Measurements from ENCODE around the gene TXNL4B. TPM values are rescaled to one million over a fixed set of nuclear protein-coding genes. Genes with fewer than 3 reads are reported as not detected.

Gene TXNL4B
- 24.2 and 29.4 TPM in 2 replicates for total RNA-seq (2014; rRNA removed; shearing (Covaris generic))

DNA sequence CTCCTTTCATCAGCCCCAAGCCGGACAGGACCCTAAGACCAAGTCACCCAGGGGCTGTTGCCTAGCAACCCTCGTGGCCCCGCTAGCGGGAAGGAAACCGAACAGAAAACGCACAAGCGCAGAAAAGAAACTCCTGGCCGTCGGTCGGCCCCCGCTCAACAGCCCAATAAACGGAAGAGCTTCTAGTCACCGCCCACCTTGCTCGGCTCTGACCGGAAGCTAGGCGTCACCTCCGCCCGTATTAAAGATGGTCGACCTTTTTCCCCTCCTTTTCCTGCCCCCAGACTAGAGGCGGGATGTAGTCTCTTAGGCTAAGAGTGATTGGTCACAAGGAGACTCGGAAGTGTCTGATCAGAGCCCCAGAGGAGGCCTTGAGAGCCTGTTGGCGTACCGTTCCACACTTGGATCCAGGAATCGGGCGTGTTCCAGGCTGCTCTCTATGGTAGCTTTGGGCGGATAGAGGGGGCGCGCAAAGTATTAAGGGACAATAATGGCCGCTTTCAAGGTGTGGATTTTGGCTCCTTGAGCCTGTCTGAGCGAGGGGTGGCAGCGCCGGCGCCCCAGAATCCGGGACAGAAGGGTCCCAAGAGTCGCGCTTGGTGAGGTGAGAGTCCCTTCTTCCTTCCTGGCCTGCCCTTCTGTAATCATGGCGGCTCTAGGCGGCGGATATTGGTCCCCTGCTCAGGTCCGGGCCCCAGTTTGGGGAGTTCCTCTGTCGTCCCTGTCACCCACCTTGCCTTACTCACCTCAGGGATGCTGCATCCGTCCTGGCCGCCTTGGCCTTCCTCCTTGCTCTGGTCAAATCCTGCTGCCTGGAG lies at the start of gene TXNL4B, which contains the start of gene DHX38:
Gene TXNL4B, minus strand, starts transcription at position 173 of the 818 bp plus-strand sequence. CDS start 2,871 bp downstream, outside the sequence.
Gene DHX38, plus strand, starts transcription at position 400 of the 818 bp plus-strand sequence. CDS start 2,311 bp downstream, outside the sequence.
- peak; percentile 97 for DNase-seq (ENCODE audit: low read depth)

DNA sequence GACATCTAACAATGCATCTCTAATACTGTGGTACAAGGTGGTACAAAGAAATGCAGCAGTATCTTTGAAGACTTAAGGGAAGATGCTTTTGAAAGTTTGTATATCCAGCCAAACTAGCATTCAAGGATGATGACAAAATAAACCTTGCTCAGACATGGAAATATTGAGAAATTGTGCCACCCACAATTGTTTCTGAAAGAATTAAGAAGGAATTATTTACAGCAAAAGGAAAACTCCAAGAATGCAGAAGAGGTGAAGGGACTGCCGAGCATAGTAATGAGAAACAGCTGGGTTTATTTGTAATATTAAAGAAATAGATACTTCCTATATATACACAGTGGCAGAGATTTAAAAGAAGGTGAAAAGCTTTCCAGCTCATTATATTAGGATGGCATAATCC lies 49.1 kb upstream of the TXNL4B start:
- no peak for DNase-seq (ENCODE audit: low read depth)

DNA sequence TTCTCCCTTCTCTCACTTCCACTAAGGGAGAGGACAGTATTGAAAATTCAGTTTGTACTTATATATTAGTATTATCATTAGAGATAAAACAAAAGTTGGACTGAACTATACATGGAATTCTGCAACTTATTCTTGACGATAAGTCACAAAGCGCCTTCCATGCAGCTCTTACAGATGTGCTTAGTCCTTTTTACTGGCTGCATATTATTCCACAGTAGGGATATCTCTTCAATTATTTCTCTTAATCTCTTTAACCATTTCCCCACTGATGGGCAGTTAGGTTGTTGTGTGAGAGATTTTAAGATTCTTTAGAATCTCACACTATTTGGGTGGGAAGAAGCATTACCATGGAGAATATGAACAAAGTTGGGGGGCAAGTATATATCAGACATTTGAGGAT lies 46.5 kb upstream of the TXNL4B start:
- no peak for DNase-seq (ENCODE audit: low read depth)

DNA sequence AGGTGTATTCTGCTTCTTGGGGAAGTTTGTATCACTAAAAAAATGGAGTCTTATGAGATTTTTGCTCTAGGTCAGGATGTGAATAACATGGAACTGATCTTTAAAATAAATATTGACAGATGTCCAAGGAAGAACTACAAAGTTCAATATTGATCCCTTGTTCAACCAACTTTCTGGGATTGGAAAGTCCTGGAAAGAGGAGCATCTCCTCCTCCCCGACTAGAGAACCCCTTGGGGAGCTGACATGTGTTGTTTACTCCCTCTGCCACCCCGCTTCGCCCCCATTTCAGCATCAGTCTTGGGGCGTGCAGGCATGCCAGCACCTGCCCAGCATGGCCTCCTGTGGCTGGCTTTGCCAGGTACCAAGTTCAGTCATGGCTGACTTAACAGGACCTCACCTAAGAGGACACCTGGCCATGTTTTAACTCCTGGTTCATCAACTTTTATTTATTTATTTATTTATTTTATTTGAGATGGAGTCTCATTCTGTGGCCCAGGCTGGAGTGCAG lies 44.7 kb upstream of the TXNL4B start:
- no peak for DNase-seq (ENCODE audit: low read depth)

DNA sequence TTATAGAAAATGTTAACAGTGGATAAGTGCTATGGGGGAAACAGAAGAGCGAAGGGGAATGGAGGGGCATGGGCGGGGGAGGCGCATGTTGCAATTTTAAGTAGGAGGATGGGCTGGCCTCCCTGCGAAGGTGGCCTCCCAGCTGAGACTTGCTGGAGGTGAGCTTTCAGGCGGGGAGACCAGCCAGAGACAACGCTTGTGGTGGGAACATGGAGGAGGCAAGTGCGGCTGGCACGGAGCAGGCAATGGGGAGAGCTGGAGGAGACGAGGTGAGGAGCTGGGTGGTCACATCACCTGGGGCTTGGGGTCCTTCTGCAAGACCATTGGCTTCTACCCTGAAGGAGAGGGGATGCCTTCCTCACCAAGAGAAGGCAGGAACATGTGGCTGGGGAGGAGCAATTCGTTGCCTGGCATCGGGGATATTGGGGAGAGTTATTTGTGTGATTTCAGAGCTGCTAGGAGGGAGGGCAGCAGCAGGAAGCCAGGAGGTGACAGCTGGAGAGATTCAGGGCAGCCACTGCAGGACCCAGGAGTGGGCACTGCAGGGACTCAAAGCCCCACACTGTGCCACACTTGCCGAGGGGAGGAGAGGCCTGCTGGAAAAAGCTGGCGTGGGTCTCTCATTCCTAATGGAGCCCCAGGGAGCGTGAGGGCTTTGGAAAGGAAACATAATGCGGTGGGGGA lies 44.1 kb upstream of the TXNL4B start:
- no peak for DNase-seq (ENCODE audit: low read depth)

DNA sequence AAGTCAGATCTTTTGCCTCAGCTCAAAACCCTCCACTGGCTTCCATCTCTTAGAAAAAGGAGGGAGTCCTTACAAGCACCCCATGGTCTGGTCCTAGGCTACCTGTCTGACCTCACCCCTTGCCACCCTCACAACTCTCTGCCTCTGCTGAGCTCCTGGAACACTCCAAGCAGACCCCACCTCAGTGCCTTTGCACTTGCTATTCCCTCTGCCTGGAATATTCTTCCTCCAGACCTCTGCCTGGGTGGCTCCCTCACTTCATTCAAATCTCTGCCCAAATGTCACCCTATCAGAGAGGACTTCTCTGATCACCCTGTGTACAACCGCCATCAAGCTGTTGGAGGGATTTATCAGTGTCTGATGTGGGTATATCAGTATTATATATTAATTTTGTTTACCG lies 41.1 kb upstream of the TXNL4B start:
- DNase-seq (ENCODE audit: low read depth) = no peak

DNA sequence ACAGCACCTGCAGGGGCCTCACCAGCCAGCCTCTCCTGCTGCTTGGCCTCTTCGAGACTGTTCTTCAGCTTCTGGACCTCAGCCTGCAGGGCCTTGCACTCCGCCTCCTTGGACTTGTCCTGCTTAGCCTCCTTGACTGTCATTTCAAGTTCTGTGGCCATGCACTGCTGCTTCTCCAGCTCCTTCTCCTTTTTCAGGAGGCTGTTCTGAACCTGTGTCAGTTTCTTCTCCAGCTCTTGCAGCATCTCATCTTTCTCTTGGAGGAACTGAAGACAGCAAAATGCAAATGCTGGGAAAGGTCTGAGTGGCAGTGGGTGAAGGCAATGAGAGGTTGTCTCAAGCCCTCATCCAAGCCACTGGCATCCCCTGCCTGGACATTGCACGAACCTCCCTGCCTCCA lies 39.3 kb upstream of the TXNL4B start:
- no peak for DNase-seq (ENCODE audit: low read depth)

DNA sequence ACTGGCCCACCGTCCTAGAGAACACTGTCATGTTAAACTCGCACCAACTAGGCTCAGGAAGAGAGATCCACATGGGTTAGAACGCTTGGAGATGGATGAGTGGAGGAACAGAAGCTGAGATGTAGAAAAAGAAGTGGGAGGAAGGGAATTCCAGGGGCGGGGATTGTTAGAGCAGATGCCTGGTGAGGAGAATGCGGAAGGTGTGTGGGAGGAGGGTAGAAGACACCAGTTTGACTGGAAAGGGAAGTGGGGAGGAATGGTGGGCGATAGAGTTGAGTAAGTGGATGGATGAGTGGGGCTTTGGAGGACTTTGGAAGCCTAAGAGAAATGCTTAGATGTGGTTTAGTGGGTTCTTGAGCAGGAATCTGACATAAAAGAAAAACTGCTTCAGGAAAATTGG lies 37.6 kb upstream of the TXNL4B start:
- DNase-seq (ENCODE audit: low read depth) = no peak

DNA sequence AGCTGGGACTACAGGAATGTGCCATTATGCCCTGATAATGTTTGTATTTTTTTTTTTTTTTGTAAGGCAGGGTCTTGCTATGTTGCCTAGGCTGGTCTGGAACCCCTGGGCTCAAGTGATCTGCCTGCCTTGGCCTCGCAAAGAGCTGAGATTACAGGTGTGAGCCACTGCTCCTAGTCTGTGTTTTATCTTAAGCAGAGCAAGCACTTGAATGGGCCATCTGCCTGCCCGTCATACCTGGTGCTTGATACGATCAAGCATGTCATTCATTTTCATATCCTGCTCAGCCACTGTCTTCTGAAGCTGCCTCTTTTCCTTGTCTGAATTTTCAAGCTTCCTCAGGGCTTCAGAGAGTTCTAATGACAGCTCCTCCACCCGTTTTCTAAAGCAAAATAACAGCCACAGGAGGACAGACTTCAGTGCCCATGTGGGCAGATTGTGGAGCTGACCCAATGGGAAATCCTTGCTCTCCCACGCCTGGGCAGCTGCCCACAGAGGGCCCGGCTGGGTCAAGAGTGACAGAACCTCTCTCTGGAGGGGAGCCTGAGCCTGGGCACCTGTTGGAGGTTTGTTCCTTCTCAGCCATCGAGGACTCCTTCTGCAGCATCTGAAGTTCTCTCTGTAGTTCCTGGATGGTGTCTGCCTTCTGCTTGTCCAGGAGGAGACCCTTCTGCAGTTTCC lies 36.7 kb upstream of the TXNL4B start:
- DNase-seq (ENCODE audit: low read depth) = no peak

DNA sequence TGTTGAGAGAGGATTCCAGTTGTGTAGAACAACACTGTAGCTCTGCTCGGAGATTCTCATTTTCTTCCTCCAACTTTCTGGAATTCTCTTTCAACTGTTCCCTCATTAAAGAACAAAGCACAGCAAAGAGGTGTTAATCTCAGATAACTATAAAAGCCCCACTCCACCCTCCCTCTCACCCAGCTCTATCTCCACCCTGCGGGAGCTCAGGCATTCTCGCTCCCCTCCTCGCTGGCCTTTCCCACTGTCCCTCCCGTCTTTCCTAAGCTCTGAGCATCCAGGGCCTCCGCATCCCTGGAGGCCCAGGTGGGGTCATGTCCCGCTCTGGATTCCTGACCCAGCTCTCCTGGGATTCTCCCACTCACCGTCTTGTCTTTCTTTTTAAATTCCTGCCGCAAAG lies 35.3 kb upstream of the TXNL4B start:
- DNase-seq (ENCODE audit: low read depth) = no peak

DNA sequence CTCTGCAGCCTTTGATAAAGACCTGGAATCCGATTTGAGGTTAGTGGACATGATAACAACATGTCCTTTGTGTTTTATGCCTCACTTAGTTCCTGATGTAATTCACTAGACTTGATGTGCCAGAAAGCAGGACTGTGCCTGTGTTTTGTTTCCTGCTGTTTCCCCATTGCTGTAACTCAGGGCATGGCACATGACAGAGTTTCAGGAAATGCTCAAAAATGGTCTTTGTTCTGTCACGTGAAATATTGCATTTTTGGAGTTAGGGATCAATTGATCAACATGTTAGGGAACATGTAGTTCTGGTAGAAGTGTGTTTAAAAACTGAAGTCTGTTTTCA lies 33.0 kb upstream of the TXNL4B start:
- DNase-seq (ENCODE audit: low read depth) = no peak

DNA sequence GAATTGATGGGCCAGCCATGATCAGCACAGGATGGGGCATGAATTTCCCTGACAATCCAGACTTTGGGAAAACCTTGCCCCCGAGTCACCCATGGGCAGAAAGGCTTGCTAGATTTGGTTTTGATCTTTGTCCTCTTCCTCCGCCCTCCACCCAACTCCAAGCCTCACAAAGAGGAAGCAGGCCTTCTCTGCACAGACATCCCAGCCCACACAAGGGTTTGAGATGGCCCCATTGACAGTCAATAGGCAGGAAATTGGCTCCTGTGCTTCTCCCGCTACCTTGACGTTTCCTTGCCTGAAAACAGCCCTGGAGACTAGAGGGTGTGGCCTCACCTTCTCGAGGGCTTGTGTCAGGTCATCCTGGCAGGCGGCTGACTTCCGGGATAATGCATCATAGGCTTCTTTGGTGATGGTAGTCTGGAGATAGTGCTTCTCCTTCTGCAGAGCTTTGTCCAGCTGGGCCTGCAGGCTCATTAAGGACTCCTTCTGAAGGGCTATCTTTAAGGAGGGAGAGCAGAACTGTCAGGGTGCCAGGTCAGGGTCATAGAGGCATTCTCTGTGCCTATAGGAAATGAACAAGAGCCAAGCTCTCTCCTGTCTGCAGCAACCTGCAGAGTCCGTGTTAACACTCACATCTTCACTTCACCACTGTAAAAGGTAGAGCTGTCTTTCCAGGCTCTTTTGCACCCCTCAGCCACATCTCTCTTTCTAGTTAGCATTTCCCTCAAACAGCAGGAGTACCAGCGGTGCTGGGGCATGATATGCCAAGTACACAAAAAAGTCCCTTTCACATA lies 32.4 kb upstream of the TXNL4B start:
- DNase-seq (ENCODE audit: low read depth) = no peak

DNA sequence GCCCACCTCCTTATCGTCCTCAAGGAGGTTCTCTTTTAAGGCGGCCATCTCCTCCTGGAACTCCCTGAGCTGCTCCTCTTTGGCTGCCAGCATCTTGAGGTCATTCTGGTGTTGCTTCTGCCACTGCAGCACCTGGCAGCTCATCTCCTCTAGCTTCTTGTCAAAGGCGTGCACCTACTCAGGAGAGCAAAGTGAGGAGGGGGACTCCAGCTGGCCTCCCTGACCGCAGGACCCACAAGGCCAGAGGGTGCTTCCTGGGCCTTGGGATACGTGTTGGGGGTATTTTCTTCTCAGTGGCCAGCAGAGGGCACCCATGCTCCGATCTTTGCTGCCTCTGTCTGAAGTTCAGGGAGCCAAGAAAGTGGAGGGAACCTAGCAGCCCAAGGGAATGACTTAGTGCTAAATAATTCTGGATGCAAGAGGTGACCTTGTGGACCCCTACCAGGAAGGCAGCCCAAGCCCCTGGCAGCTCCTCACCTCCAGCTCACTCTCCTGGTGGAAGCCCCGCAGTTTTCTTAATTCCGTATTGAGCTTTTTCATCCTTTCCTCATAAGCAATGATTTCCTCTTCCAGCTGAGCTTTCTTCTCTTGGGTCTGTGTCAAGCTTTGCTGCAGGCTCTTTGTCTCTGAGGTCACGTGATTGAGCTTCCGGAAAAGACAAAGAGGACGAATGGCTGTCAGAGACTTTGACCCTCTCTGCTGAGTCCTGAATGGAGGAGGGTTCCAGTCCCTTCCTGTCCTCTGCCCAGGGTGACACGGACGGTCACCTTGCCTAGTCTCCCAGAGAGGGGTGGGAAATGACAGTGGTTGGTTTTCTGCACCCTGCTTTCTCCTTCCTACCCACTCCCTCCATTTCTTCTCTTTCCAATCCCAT lies 31.6 kb upstream of the TXNL4B start:
- DNase-seq (ENCODE audit: low read depth) = peak; percentile 73

DNA sequence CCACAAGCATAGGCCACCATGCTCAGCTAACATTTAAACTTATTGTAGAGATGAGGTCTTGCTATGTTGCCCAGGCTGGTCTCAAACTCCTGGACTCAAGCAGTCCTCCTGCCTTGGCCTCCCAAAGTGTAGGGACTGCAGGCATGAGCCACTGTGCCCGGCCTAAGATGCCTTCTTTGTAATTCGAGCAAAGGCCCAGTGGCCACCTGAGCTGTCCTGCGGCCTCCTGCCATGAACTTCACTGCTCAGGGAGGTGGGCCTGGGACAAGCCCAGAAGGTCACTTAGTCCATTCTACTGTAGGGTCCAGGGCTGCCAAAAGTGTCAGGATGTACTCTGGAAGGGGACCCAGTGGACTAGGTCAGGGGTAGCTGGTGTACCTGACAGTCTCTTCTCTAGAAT lies 30.7 kb upstream of the TXNL4B start:
- no peak for DNase-seq (ENCODE audit: low read depth)

DNA sequence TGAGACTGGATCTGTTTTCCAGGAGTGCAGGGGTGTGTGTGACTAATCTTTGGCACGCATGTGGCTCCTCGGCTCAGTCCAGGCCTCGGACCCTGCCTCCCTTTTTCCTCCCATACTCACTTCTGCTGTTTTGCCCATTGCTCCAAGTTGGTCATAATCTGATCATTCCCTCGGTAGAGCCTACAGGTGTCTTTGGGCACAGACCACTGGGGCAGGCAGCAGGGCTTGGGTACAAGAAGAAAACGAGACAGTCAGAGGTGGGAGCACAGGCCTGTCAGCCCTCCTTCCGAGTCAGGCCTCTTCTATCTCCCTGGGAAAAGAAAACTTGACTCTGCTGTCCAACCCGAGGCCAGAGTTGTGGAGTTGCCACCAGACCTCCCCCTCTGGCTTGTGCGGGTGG lies 30.0 kb upstream of the TXNL4B start:
- DNase-seq (ENCODE audit: low read depth) = no peak

DNA sequence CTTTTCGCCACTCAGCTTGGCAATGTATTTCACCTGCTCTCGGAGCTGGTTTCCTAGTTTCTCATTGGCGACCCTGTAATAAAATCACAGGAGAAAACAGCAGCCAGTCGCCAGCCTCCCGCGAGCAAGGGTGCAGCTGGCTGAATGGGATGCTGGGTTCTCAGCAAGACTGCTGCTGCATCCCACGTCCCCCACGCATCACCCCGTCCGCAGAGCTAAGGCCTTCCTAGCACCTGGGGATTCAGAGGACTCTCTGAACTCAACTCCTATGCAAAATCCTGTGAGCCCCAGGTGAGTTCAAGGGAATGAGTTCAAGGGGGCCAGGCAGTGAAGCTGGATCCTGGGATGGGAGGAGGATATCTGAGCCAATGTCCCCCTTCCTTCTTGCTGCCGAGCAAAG lies 29.5 kb upstream of the TXNL4B start:
- no peak for DNase-seq (ENCODE audit: low read depth)

DNA sequence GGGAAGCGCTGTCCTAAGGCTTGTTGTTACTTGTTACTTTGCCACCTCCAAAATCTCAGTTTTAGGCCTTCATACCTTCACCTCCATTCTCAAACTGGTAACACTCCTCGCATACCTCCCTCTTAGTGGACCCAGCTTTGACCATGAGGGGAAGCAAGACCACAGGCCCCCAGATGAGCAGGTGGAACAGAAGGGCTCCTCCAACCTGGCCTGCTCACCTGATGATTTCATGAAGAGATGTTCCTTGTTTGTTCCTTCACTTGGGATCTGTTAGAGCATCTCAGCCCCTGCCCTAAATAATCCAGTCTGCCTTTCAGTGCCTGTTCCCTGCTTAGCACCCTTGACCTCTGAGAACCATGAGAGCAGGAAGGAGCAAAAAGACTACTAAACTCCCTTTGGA lies 28.9 kb upstream of the TXNL4B start:
- no peak for DNase-seq (ENCODE audit: low read depth)

DNA sequence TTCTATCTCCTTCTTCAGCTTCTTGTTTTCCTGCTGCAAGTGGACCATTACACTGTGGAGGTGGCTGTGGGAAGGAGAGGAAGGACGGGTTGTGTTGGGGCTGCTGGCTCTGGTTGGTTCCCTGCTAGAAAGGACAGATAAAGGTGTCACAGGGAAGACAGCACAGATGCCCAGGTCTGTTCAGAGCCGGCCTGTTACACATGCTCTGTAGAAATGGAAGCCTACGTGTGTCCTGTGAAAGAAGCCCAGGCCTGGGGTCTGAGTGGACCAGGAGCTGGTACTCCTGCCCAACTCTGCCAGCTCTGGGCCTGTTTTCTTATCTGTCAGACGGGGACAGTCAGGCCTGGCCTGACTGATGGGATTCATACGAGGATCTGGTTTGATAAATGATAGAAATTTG lies 26.6 kb upstream of the TXNL4B start:
- DNase-seq (ENCODE audit: low read depth) = no peak

DNA sequence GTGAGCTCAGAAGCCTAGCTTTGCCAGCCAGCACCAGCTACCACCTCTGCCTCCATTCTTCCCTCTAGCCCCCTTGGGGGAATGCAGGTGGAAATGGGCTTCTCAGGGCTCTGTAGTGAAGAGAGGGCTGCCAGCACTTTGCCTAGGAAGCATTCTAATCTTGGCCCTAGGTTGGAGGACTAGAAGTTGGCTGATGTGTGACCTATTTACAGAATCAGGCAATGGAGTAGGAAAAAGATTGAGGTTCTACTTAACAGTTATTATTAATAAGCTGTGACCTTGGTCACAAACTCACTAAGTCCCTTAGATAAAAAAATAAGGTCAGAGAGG lies 20.2 kb upstream of the TXNL4B start:
- no peak for DNase-seq (ENCODE audit: low read depth)

DNA sequence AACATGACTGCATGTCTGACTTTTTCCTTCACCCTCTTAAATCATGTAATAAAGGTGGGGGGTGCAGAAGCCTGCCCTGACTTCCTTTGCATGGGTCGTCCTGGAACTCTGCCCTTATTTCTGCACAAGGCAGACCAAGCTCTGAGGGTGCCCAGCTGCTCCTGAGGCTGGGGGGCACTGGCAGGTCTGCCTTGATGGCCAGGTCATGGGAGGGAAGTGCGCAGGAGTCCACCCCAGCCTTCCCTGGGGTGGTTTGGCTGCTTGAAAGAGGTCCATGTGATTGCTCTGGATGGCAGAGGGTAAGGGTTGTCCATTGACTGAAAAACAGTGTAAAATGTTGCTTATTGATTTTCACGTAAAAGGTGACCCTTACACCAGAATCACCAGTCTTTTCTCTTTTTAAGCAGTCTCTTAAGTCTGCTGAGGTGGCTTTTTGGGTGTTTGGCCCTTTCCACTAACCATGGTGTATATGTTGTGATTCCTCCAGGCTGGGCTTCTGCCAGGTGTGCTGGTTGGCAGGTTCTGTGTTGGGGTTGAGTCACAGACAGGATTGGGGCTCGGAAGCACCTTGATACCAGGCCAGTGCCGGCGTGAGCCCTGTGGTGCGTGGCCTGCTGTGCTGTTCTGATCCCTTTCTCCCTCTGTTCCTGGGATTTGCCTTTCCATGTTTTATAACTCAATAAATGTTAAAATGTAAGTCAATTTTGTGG lies 19.6 kb upstream of the TXNL4B start:
- no peak for DNase-seq (ENCODE audit: low read depth)

All from Daoy (cell line).